HG03064 (cell line): ENCODE results near the gene OGFOD2.

ENCODE experiments used
- ATAC-seq: cut with Tn5 transposase; IDR thresholded peaks from one replicate; pipeline ENCODE4 v1.9.1; 2021; ENCODE audit warnings: low read depth; ENCODE audit not compliant: unreplicated experiment

OGFOD2 gene

DNA sequence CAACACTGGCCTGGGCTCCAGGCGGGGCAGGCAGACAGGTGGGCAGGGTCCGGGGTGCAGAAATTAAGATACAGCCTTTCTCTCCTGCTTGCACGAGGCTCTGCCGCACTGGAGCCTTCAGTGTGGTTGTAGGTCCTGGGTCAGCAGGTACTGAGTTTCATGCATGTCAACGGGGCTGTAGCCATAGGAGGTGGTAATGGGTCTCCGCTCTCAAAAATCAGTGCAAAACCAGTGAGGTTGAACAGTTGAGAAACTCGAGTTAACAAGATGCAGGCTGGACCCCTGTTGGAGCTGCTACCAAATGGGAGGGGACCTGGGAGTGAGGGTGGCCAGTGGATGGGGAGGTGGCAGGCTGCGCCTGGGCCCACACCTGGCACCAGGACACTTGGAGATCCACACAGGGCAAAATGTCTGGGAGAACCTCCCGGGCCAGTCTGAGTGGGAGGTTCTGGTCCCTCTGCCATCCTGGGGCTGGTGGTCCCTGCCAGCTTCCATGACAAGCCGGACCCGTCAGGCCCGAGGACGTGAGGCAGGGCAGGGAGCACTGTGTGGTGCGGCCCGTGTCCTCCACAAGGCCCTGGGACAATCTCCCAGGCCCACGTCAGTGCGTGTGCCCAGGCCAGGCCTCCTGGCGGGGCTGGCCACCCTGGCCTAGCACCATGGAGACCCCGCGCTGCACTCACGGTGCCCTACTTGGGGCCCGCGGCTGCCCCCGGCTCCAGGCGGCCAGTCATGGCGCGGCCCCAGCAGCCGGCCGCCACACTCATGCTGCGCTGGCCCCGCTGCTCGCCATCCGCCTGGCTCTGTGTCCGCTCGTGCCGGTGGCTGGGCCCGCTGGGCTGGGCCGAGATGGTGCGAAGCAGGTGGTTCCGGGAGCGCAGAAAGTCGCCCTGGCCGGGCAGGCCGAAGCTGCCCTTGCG lies 10.6 kb downstream of the OGFOD2 start:
- no peak for ATAC-seq

DNA sequence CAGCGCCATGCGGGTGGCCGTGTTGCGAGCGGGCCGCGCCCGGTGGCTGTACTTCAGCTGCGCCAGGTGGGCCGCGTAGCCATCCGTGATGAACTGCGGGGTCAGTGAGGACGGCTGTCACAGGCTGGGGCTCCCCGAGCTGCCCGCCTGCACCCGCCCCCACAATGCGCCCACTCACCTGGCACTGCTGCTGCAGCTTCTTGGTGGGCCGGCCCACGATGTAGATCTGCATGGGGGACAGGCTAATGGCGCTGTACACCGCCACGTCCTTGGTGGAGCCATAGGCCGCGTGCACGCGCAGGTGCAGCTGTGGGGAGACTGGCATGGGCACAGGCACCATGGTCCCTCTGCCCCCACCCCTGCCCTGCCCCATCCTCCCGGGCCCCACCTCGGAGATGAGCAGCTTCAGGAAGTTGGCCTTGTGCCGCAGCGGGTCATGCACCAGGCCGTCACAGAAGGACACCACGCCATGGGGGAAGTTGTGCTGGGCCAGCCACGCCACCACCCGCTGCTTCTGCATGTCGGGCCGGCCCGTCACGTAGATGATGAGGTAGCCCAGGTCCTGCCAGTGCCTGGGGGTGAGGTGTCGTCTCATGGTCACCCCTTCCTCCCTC lies 11.3 kb downstream of the OGFOD2 start:
- ATAC-seq: no peak

- ATAC-seq: no peak
Observed at GRCh38 chr12:122987086-122987951, 12.3 kb downstream of the OGFOD2 start.

GRCh38 chr12:122988036-122988435 lies 13.0 kb downstream of the OGFOD2 start:
- ATAC-seq: no peak

- ATAC-seq: no peak
Observed at GRCh38 chr12:122988612-122989212, 13.7 kb downstream of the OGFOD2 start.

- no peak for ATAC-seq
Observed at GRCh38 chr12:122989225-122989839, 14.3 kb downstream of the OGFOD2 start.

GRCh38 chr12:122989874-122990419 lies 14.9 kb downstream of the OGFOD2 start:
- ATAC-seq: no peak

- no peak for ATAC-seq
Observed at GRCh38 chr12:122990561-122990960, 15.5 kb downstream of the OGFOD2 start.

GRCh38 chr12:122990961-122991622 lies 16.0 kb downstream of the OGFOD2 start:
- ATAC-seq: no peak

GRCh38 chr12:122991623-122992275 lies 16.7 kb downstream of the OGFOD2 start:
- ATAC-seq: no peak

GRCh38 chr12:122992386-122992785 lies 17.3 kb downstream of the OGFOD2 start:
- no peak for ATAC-seq

DNA sequence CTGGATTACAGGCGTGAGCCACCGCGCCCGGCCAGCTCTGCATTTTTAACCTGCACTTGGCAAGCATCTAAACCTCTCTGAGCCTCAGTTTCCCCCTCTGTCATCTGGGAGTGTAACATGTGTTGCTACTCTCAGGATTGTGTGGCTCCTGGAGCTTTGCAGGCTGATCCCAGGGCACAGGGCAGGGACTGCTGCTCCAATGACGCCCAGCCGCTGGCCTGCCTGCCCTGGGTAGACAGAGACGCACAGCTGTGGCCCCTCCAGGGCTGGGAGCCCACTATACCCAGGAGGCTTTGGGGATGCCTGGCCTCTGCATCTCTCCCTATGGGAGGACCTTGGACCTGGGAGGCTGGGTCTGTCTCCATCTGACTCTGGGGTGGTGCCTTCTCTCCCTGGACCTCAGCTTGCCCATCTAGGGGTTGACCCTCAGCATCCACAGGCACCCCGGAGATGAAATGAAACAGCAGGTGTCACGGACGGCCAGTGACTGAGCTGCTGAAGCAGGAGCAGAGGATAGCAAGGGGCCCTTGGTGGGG lies 19.2 kb downstream of the OGFOD2 start:
- no peak for ATAC-seq

- ATAC-seq: no peak
Observed at GRCh38 chr12:122994781-122995502, 19.9 kb downstream of the OGFOD2 start.

- ATAC-seq: no peak
Observed at GRCh38 chr12:122995503-122996187, 20.6 kb downstream of the OGFOD2 start.

DNA sequence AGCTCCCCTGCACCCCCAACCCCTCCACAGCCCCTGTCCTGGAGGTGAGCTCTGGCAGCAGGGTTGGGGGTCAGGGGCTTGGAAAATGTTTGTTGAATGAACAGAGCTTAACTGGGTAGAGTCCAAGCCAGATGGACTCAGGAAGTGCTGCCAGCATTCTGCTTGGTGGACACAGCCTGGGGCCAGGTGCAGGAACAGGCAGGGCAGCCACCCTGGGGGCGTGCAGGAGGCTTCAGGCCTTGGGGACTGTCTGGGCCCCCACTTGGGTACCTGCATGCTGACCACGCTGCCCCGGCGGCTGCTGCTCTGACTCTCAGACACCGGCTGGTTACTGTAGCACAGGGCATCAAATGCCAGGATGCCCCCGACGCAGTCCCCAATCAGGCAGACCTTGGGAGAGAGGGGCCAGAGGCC lies 21.2 kb downstream of the OGFOD2 start:
- no peak for ATAC-seq

DNA sequence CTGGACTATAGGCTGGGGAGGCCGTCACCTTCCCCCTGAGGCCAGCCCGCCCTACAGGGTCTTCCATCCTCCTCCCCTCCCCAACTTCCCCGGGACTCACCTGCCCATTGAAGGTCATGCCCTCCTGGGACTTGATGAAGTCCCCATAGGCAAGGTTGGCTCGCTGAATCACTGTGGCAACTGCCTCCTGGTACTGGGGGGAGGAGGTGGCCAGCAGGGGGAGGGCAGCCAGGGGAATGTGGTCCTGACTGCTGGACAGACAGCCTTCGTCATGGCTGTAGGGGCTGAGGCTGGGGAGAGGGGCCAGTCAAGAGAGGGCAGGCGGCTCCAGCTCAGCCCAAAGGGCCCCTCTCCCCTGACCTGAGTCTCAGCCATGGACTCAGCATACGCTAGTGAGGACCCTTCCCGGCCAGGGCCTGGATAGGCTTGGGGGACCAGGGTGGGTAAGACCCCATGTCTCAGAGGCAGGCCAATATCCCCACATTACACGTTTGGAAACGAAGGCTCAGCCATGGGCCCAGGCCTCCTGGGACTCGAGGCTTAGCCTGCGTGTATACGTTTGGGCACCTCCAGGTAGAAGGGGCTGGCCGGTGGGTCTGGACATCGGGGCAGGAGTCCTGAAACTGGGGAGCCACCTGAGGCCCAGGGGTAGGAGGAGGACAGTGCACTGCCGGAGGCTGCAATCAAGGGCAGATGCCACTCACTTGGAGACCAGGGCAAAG lies 21.7 kb downstream of the OGFOD2 start:
- no peak for ATAC-seq
